HG03442 (cell line): Measurements from ENCODE around the gene DIS3L.
"Not testable (repeated sequence)": the region's sequence is repeated elsewhere in the genome, so short reads cannot be mapped to it uniquely, and the experiment has no call there.

Experiments
- ATAC-seq: cut with Tn5 transposase; IDR thresholded peaks from one replicate; pipeline ENCODE4 v1.9.1; 2021; ENCODE audit warnings: mild to moderate bottlenecking, moderate library complexity; ENCODE audit not compliant: unreplicated experiment

Gene DIS3L

GRCh38 chr15:66276546-66276945, 16.8 kb upstream of the DIS3L start:
- no peak for ATAC-seq

GRCh38 chr15:66278056-66278455, 15.3 kb upstream of the DIS3L start:
- no peak for ATAC-seq

DNA sequence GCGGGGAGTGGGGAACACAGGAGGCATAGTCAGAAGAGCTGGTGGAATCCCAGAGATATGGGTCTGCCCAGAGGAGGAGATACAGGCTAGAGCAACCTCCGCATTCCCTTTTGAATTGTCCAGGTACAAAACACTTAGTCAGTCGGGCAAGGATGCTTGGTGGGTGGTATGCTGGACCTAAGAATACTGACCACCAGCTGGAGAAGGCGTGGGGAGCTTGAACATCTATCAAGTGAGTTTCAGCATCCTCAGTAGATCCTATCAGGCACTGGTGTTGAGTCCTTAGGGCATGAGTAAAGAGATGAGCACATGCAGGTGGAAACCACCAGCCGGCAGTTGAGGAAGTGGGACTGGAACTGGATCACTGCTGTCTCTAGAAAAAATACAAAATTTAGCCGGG, 14.7 kb upstream of the DIS3L start:
- no peak for ATAC-seq

GRCh38 chr15:66284271-66284670, 9.1 kb upstream of the DIS3L start:
- ATAC-seq = no peak

- no peak for ATAC-seq
These were observed 7.7 kb upstream of the DIS3L start for GRCh38 chr15:66285533-66286280.

GRCh38 chr15:66287461-66288057, 5.8 kb upstream of the DIS3L start:
- ATAC-seq = no peak

- ATAC-seq = no peak
These were observed 5.3 kb upstream of the DIS3L start for GRCh38 chr15:66288093-66288492.

DNA sequence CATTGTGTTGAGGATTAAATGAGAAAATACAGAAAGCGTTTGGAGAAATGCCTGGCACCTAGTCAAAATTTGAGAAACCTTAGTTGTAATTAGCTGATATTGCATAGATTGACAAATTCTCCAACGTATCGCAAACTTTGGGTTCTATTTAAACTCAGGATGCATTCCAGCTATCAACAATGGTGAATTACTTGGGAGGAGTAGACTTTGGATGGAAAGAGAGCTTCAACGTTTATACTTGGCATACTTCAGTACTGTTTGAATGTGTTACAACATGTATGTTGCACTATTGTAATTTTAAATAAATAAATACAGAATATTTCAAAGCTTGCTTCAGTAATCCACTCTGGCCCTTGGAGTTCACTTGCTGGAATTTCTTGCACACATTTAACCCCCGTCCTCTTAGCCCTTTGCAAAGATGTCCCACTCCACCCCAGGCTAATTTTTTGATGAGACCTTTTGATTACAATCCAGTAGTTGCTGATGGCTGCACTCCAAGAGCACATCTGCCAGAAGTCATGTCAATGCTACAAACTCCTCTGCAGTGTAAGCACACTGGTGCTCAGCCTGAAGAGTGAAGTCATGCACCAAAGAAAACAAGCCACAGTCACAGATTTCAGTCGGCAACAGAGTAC, 4.7 kb upstream of the DIS3L start:
- no peak for ATAC-seq

DNA sequence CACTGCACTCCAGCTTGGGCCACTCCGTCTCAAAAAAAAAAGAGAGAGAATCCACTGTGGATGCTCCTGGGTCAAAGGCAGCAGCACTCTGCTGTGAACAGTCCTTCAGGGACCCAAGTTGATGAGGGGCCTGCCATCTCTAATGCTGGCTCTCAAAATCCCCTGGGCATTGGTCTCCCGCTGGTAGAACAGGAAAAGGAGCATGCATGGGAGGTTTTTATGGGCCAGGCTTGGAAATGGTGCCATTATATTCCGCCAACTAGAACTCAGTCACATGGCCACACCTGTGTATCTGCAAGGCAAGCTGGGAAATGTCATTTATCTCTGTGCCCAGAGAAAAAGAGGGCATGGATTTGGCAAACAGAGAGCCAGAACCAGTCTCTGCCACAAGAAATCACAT, 3.4 kb upstream of the DIS3L start:
- no peak for ATAC-seq

GRCh38 chr15:66290518-66290917, 2.9 kb upstream of the DIS3L start:
- no peak for ATAC-seq

DNA sequence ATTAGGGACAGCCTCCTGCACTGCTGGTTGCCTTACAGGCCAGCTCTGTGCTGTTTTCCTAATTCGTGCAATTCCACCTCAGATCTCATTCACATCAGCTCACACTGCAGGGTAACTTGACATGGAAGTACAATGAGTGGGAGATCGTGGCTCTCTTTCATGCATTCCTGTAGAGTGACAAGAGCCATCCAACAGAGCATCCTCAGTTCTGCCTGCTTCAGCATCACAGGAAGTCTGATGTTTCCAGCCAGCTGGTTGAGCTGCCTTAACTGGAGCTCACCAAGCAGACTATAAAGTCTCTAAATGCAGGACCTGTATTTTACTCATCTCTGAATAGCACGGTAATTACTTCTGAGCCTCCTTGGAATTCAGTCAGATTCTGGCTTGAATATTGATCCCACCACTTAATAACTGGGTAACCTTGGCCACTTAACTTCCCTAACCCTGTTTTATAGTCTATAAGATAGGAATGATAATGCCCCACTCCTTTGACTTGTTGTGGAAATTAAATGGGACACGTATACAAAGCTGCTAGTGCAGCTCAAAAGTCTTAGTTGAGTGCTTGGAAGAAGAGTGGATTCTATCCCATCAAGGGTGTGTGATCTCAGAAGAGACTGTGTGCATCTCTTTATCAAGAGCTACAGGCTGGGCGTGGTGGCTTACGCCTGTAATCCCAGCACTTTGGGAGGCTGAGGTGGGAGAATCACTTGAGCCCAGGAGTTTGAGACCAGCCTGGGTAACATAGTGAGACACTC, 1.4 kb upstream of the DIS3L start:
- ATAC-seq = no peak

DNA sequence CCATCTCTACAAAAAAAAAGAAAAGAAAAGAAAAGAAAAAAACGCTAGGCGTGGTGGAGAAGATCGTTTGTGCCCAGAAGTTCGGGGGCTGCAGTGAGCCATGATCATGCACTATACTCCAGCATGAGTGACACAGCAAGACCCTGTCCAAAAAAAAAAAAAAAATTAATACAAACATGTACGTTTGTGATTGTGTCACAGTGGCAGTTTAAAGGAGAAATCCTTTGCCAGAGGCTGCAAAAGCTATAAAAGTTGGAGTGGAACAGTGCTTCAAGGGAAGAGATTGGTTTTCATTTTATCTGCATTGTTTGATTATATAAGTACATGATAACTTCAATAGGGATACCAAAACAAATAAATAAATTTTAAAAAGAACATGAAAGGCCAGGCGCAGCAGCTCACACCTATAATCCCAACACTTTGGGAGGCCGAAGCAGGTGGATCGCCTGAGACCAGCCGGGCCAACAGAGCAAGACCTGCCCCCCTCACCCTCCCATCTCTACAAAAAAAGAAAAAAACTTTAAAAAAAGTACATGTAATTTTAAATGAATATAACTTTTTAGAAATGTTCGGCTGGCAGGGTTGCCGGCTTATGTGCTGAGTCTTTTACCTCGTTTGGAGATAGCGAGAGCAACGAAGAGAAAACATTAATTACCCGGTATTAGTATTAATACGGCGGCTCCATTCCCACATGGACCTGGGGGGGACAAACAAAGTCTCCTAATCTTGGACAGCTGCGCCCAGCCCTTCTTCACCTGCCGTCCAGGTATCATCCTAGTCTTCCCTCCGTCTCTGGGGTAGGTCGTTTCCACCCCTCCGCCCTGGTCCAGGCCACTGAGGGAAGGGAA, 573 bp upstream of the DIS3L start:
- no peak for ATAC-seq

- ATAC-seq = no peak
These were observed 976 bp downstream of the DIS3L start for GRCh38 chr15:66294157-66294931.

DNA sequence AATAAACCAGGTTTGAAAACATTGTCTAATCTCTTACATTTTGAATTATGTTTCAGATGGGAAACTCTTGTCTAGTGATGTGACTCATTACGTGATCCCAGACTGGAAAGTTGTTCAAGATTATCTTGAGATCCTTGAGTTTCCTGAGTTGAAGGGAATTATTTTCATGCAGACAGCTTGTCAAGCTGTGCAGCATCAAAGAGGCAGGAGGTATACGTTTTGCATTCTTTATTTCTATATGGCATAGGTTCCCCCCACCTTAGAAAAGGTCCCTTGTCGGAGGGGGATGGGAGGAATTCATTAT, 1.5 kb downstream of the DIS3L start:
- no peak for ATAC-seq

- no peak for ATAC-seq
These were observed 2.8 kb downstream of the DIS3L start for GRCh38 chr15:66296186-66296585.

- no peak for ATAC-seq
These were observed 5.5 kb downstream of the DIS3L start for GRCh38 chr15:66298803-66299251.

DNA sequence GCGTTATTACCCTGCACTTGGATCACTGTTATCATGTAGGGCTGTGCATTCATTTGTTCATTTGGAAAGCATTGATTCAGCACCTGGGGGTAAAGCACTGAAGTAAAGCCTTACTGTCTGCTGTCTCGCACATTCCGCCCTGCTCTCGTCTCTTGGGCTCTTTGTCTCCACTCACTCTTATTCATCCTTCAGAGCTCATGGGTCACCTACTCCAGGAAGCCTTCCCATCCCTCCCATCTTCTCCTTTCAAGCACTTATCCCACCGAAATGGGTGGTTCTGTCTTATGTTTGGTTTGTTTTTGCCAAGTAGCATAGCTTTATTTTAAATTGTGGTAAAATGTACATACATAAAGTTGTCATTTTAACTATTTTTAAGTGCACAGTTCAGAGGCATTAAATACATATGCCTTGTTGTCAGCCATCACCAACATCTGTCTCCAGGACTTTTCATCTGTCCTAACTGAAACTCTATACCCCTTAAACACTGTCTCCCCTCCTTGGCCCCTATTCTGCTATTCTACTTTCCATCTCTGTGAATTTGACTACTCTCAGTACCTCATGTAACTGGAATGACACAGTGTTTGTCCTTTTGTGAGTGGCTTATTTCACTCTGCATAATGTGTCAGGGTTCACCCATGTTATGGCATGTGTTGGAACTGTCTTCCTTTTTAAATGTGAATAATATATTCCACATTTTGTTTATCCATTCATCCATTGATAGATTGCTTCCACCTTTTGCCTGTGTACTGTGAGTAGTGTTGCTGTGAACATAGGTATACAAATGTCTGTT, 9.3 kb downstream of the DIS3L start:
- ATAC-seq = no peak

- ATAC-seq = not testable (repeated sequence)
These were observed 11.1 kb downstream of the DIS3L start for GRCh38 chr15:66304425-66304824.

- ATAC-seq = no peak
These were observed 13.0 kb downstream of the DIS3L start for GRCh38 chr15:66306381-66306780.
